IMR-90 (cell line): Measurements from ENCODE around the gene PLD5. TPM values are rescaled to one million over a fixed set of nuclear protein-coding genes. Genes with fewer than 3 reads are reported as not detected.

Experiments used
- ATAC-seq: fragments of 200-7000 bp; cut with Tn5 transposase; 2 replicates; pipeline ENCODE4 v1.9.1; 2020; ENCODE audit warnings: low read depth, mild to moderate bottlenecking, moderate library complexity
- BruUV-seq: library from RNA; stranded (reverse); fragments of 400-500 nt; replicated peaks from 2 replicates; lab custom pipeline; 2021; lab: Mats Ljungman, UMichigan
- CTCF ChIA-PET: fragments of 300-600 bp; formaldehyde crosslinking; extraction: SDS; loops from one replicate; lab custom pipeline; 2021; ENCODE audit warnings: antibody characterized with exemption; lab: Yijun Ruan, JAX
- POLR2A ChIA-PET: fragments of 300-600 bp; sonication (Branson Sonifier 250); formaldehyde crosslinking; loops from one replicate; lab custom pipeline; 2022; ENCODE audit warnings: antibody characterized with exemption; ENCODE audit not compliant: unreplicated experiment; lab: Charles Lee
- DNase-seq: peaks from one replicate; pipeline ENCODE4 v3.0.0; 2013
- H2AFZ ChIP-seq: replicated peaks from 2 replicates; pipeline ENCODE3; 2013; ENCODE audit warnings: low read length, mild to moderate bottlenecking; ENCODE audit not compliant: poor library complexity
- H2AK5ac ChIP-seq: 2 replicates; pipeline ENCODE4 v1.6.1; 2013; ENCODE audit warnings: low read depth, low read length, inconsistent platforms
- H2AK9ac ChIP-seq: replicated peaks from 2 replicates; pipeline ENCODE3; 2013; ENCODE audit warnings: mild to moderate bottlenecking, low read depth, low read length, moderate library complexity; ENCODE audit not compliant: poor library complexity
- H2BK120ac ChIP-seq: 2 replicates; pipeline ENCODE4 v1.6.1; 2013; ENCODE audit warnings: low read depth, low read length, inconsistent platforms
- H2BK15ac ChIP-seq: 3 replicates; pipeline ENCODE4 v1.6.1; 2013; ENCODE audit warnings: low read depth, low read length, inconsistent platforms
- H2BK20ac ChIP-seq: 2 replicates; pipeline ENCODE4 v1.6.1; 2013; ENCODE audit warnings: low read depth, mild to moderate bottlenecking, inconsistent platforms, low read length, moderate library complexity
- H2BK5ac ChIP-seq: 2 replicates; pipeline ENCODE4 v1.6.1; 2013; ENCODE audit warnings: mild to moderate bottlenecking, low read depth, low read length, inconsistent platforms; ENCODE audit not compliant: poor library complexity, severe bottlenecking
- H3K14ac ChIP-seq: replicated peaks from 2 replicates; pipeline ENCODE4 v1.6.1; 2013; ENCODE audit warnings: low read depth, low read length, inconsistent platforms
- H3K18ac ChIP-seq: 2 replicates; pipeline ENCODE4 v1.6.1; 2013; ENCODE audit warnings: low read depth, low read length, control low read depth
- H3K23ac ChIP-seq: 2 replicates; pipeline ENCODE4 v1.6.1; 2013; ENCODE audit warnings: low read depth, low read length, inconsistent platforms
- H3K27ac ChIP-seq: 2 replicates; pipeline ENCODE4 v1.5.1; 2013; ENCODE audit warnings: mild to moderate bottlenecking, control low read depth, low read length; ENCODE audit not compliant: insufficient read depth
- H3K27me3 ChIP-seq: 2 replicates; pipeline ENCODE4 v1.6.1; 2013; ENCODE audit warnings: low read length; ENCODE audit not compliant: control insufficient read depth, insufficient read depth
- H3K36me3 ChIP-seq: 2 replicates; pipeline ENCODE4 v1.6.1; 2013; ENCODE audit warnings: low read length, mixed read lengths; ENCODE audit not compliant: control insufficient read depth, insufficient read depth
- H3K4ac ChIP-seq: 2 replicates; pipeline ENCODE4 v1.6.1; 2013; ENCODE audit warnings: low read depth, low read length, inconsistent platforms
- H3K4me1 ChIP-seq: 2 replicates; pipeline ENCODE4 v1.6.1; 2013; ENCODE audit warnings: low read length, mixed read lengths; ENCODE audit not compliant: control insufficient read depth, insufficient read depth
- H3K4me2 ChIP-seq: 2 replicates; pipeline ENCODE4 v1.6.1; 2013; ENCODE audit warnings: low read depth, mild to moderate bottlenecking, control low read depth, low read length, moderate library complexity
- H3K4me3 ChIP-seq: 2 replicates; pipeline ENCODE4 v1.5.1; 2013; ENCODE audit warnings: low read depth, mild to moderate bottlenecking, control low read depth, low read length, moderate library complexity; ENCODE audit not compliant: insufficient read depth
- H3K56ac ChIP-seq: 2 replicates; pipeline ENCODE4 v1.6.1; 2013; ENCODE audit warnings: low read length, inconsistent platforms; ENCODE audit not compliant: insufficient read depth; ENCODE audit errors: extremely low read depth
- H3K79me1 ChIP-seq, 2 experiments: 2 replicates each; pipeline ENCODE4 v1.6.1; 2013; ENCODE audit warnings: low read length in 2 of 2, inconsistent platforms in 1 of 2, low read depth in 1 of 2
- H3K9ac ChIP-seq: 2 replicates; pipeline ENCODE4 v1.6.1; 2013; ENCODE audit warnings: low read depth, low read length, control low read depth
- H3K9me1 ChIP-seq: 2 replicates; pipeline ENCODE4 v1.6.1; 2013; ENCODE audit warnings: low read length, inconsistent platforms; ENCODE audit not compliant: insufficient read depth
- H3K9me3 ChIP-seq: 2 replicates; pipeline ENCODE4 v1.6.1; 2013; ENCODE audit warnings: low read length; ENCODE audit not compliant: control insufficient read depth, insufficient read depth
- H4K20me1 ChIP-seq: 2 replicates; pipeline ENCODE4 v1.6.1; 2013; ENCODE audit warnings: low read length, inconsistent platforms; ENCODE audit not compliant: insufficient read depth
- H4K5ac ChIP-seq: 2 replicates; pipeline ENCODE4 v1.6.1; 2013; ENCODE audit warnings: mild to moderate bottlenecking, low read depth, low read length, control low read depth
- H4K8ac ChIP-seq, 2 experiments: 2 replicates each; pipeline ENCODE4 v1.6.1; 2013; ENCODE audit warnings: low read depth in 2 of 2, low read length in 2 of 2, control low read depth in 1 of 2, inconsistent platforms in 1 of 2
- H4K91ac ChIP-seq: 2 replicates; pipeline ENCODE4 v1.6.1; 2013; ENCODE audit warnings: low read depth, low read length, inconsistent platforms; ENCODE audit not compliant: insufficient read depth
- MAFK ChIP-seq: IDR thresholded peaks from 2 replicates; pipeline ENCODE4 v1.6.1; 2012; ENCODE audit warnings: low read depth, low read length, improper control_type of control experiment
- RFX5 ChIP-seq: IDR thresholded peaks from 2 replicates; pipeline ENCODE4 v1.8.0; 2012; ENCODE audit warnings: low read depth, mild to moderate bottlenecking, low read length, moderate library complexity
- WGBS, 2 experiments: methylation state at CpG; one replicate each; pipeline versions ENCODE4 v1.1.5 to v1.1.7; 2013; ENCODE audit warnings: missing lambda C conversion rate in 2 of 2; ENCODE audit not compliant: insufficient read length in 1 of 2; ENCODE audit errors: extremely low coverage in 2 of 2; 5-methylcytosine and 5-hydroxymethylcytosine counted together
- dilution Hi-C: fragments of 300-500 bp; cut with HindIII; formaldehyde crosslinking; loops from one replicate; pipeline ENCODE4 v1.14.3; 2018; ENCODE audit warnings: low sequenced_read_pairs; ENCODE audit not compliant: unreplicated experiment
- in situ Hi-C: fragments of 300-500 bp; cut with MboI; formaldehyde crosslinking; loops from 3 replicates; pipeline ENCODE4 v1.14.3; 2019; ENCODE audit warnings: low sequenced_read_pairs, inconsistent platforms, mixed read lengths
- intact Hi-C: fragments of 100-400 bp; cut with micrococcal nuclease; formaldehyde crosslinking; loops from 2 replicates; pipeline ENCODE4 v1.10.0; 2022
- polyA plus RNA-seq, 3 experiments: library from polyadenylated mRNA; depleted of rRNA; stranded (reverse); fragments of >200 nt; gene quantifications; 2 replicates each; pipeline ENCODE4 v1.2.3, GENCODE V29; 2012; ENCODE audit warnings: low replicate concordance in 1 of 3
- total RNA-seq: library from RNA; depleted of rRNA; stranded (reverse); fragments of >200 nt; gene quantifications from 2 replicates; pipeline ENCODE4 v1.2.3, GENCODE V29; 2012

Gene PLD5
- total and polyA plus RNA-seq, 2 of the 4 experiments (the other 2 are of a cell fraction) = not detected

- Histone ChIP-seq H4K91ac (no peak overlapping the region), H3K14ac (no peak overlapping the region), H2AFZ (no peak overlapping the region), H3K79me1 (no peaks in the 10 kb centered on the region), H3K56ac (no peak overlapping the region), H4K5ac (no peak overlapping the region), H3K4me2 (no peak overlapping the region), H3K4me1 (no peaks in the 10 kb centered on the region), H3K4ac (no peak overlapping the region), H3K9ac (no peak overlapping the region), H3K36me3 (no peaks in the 10 kb centered on the region), H3K27me3 (no peaks in the 10 kb centered on the region), H4K20me1 (no peaks in the 10 kb centered on the region), H3K9me1 (no peaks in the 10 kb centered on the region), H3K27ac (no peak overlapping the region), H2BK15ac (no peak overlapping the region), H3K18ac (no peak overlapping the region), H3K9me3 (peaks cover 24% of the 10 kb centered on the region), H2AK5ac (no peak overlapping the region), H3K23ac (no peak overlapping the region), H4K8ac (no peak overlapping the region), H2AK9ac (no peak overlapping the region), H2BK5ac (no peak overlapping the region), H3K4me3 (no peak overlapping the region), H2BK20ac (no peak overlapping the region), H2BK120ac (no peak overlapping the region)
- no peak for DNase-seq
- ChIA-PET CTCF (no interaction called here), POLR2A (no interaction called here)
- WGBS, 2 experiments = no CpG with 5 or more reads among the region's 2 CpGs
- dilution Hi-C loops (no loop called here), intact Hi-C loops (no loop called here), in situ Hi-C loops (no loop called here)
- no peak for ATAC-seq
- no TSS peak for BruUV-seq
- TF ChIP-seq MAFK (peak; percentile 58), RFX5 (no peak)
Measured at GRCh38 chr1:242088875-242089274, 435.6 kb downstream of the PLD5 start.
